NCI-H1417 treated with DMSO at 0.1 percent for 48 hours (cell line): Measurements from ENCODE around the gene VPS35L.
"Not testable (repeated sequence)": the region's sequence is repeated elsewhere in the genome, so short reads cannot be mapped to it uniquely, and the experiment has no call there.

ENCODE experiments used
- DNase-seq: peaks from one replicate; lab custom pipeline; 2025; lab: John Stamatoyannopoulos, UW

The VPS35L gene

DNA sequence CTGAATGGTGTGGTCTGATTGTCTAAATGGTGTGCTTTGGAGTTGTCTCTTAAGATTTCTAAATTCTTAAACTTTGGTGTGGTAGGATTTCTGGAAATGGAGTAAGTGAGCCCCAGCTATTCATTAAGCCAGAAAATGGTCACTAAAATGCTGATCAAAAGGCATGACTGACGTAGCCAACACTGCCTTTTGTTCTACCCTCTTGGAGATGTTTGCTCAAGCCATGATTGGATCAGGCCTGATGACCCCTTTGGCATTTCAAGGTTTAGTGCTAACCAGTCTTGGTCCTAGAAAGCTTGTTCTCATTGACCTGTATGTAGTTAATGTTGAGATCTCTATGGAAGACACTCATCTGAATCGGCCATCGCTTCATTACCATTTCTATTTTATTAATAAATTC is 94.5 kb downstream of the VPS35L start:
- DNase-seq = no peak

DNA sequence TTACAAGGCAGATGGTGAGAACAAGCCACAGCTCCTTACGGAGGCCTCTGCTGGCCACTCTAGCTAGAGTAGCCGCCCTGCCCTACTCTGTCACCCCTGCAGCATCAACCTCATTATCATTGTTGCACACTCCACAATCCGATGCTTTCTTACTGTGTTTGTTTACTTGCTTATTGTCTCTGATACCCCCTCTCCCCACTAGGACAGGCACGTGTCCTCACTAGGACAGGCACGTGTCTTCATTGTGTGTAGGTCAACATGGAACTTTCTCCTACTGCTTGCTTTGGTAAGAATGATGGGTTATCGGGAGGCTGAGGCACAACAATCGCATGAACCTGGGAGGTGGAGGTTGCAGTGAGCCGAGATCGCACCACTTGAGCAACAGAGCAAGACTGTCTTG is 98.6 kb downstream of the VPS35L start:
- DNase-seq = no peak

DNA sequence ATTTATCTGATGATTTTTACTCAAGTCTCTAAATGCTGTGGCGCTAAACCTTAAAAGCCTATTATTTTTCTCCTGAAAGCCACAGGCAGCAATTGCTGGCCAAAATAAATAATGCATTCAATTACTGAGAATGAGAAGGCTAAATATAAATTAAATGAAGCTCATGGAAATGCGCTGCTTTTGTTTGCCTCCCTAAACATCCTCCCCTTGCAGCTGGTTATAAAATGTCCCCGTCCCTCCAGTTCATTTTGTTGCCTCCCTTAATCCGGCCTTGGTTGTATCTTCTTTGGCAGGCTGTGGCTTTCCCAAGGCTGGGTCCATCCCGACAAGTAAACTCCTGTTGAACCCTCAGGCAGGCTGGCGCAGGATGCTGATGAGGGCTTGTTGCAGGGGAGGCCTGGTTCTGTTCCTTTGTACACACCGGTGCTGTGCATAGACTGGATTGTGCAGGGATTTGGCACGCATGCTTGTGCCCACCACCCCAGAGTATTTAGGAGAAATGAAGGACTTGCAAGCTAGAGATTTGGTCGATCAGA is 99.8 kb downstream of the VPS35L start:
- no peak for DNase-seq

GRCh38 chr16:19657831-19658230 is 102.3 kb downstream of the VPS35L start:
- DNase-seq = no peak

- DNase-seq = no peak
These were observed 104.1 kb downstream of the VPS35L start for GRCh38 chr16:19659554-19659953.

- no peak for DNase-seq
These were observed 104.9 kb downstream of the VPS35L start for GRCh38 chr16:19660432-19660831.

DNA sequence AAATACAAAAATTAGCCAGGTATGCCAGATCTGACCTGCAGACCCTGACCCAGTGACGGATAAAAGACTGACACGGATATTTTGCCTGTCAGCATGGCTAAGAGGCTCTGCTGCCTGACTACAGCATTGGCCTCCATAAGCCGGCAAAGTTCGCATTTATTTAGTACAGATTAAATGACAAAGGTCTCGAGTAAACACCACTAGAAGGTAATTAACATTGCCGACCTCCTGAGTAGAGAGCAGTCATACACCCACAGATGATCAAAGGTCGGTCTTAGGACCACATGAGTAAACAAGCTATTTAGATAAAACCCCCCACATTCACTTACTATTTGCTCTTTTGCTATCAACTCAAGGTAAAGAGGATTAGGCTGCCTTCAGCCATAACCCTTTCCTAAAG is 106.8 kb downstream of the VPS35L start:
- no peak for DNase-seq

DNA sequence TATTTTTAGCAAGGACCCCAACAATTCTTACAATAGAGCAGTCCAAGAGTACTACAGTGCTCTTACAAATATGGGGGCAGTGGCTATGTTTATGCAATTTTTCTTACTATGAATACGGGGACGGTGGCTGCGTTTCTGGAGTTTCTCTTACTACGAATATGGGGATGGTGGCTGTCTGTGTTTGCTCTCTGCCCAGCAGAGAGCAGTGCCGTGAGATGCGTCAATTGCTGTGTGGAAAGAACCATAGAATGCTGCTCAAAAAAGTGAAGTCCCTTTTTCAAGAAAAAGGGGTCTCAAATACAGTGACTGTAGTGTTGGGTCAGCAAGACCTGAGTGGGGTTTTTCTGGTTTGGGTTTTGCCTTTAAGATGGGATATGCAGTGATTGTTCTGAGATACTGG is 108.7 kb downstream of the VPS35L start:
- DNase-seq = no peak

- DNase-seq = not testable (repeated sequence)
These were observed 109.8 kb downstream of the VPS35L start for GRCh38 chr16:19665313-19665712.

GRCh38 chr16:19666477-19666876 is 111.0 kb downstream of the VPS35L start:
- no peak for DNase-seq

GRCh38 chr16:19672378-19672777 is 116.9 kb downstream of the VPS35L start:
- DNase-seq = no peak

GRCh38 chr16:19674485-19674884 is 119.0 kb downstream of the VPS35L start:
- no peak for DNase-seq

DNA sequence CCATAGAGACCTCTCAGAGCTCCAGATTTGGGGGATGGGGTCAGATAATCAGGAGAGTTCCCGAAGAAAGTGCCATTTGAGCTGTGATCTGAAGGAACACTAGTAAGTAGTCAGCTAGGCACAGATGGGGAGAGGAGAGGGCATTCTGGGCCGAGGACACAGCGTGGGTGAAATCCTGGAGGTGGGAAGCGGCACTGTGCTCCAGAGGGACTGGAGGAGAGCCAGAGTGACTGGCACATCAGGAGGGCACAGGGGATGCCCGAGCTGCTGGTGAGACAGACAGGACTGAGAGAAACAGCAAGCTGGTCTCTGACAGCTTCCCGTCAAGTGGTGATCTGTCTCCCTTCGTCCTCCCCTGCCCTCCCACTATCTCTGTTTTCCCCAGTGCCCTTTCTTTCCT is 121.9 kb downstream of the VPS35L start:
- DNase-seq = no peak

DNA sequence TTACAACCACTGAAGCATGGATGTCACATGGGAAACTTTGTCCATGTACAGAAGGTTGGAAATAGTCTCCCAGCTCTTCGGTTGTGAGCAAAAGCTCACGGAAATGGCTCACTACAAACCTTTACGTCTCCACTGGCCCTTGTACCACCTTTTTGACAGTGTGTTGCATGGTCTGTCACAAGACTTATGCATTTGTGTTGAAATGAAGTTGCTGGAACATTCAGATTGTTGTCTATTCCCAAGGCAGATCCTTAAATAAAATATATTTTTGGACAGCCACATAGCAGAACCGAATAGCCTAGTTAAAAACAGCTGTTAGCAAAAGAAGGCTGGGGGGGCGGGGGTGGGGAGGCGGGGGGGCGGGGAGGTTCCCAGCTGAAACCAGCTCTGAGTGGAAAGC is 123.3 kb downstream of the VPS35L start:
- DNase-seq = no peak

DNA sequence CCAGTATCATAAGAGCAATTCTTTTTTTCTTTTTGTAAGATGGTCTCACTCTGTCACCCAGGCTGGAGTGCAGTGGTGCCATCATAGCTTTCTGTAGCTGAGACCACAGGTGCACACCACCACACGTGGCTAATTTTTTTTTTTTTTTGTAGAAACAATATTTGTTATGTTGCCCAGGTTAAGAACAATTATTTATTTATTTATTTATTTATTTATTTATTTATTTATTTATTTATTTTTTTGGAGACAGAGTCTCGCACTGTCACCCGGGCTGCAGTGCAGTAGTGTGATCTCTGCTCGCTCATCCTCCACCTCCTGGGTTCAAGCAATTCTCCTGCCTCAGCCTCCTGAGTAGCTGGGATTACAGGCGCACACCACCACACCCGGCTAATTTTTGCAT is 123.8 kb downstream of the VPS35L start:
- DNase-seq = not testable (repeated sequence)

DNA sequence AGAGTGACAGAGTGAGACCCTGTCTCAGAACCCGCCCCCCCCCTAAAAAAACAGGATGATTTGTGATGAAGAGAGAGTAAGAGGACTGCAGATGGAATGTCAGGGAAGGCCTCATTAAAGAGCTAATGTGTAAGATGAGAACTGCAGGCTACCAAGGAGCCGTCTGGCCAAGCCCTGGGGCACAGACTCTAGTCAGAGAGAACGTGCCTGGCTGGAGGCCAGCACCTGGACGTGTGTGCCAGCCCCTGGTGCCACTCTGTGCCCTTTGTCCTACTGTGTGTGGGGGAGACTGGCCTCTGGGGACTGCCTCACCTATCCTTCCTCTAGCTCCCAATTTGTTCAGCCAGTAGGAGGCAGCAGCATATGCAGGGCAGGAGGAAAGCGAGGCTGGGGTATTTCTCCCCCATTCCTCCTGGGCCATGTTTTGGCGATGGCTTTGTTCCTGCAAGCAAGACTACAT is 125.4 kb downstream of the VPS35L start:
- DNase-seq = no peak

DNA sequence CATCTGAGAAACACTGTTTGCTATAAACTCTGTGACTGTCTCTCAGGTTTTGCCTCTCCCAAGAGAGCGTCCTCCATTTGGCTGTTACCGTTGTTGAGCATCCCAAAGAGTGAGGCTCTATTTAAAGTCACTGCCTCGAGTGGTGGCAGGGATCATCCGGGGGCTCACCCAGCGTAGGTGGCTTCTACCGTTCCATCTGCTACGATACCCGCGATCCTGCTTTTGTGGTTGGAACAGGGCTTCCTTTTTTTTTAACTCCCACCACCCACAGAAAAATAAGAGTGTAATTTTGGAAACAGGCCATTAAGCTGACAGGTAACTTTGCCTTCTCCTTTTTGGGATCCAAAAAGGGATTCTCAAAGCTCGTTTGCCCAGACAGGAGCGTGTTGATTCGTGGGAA is 126.1 kb downstream of the VPS35L start:
- no peak for DNase-seq

DNA sequence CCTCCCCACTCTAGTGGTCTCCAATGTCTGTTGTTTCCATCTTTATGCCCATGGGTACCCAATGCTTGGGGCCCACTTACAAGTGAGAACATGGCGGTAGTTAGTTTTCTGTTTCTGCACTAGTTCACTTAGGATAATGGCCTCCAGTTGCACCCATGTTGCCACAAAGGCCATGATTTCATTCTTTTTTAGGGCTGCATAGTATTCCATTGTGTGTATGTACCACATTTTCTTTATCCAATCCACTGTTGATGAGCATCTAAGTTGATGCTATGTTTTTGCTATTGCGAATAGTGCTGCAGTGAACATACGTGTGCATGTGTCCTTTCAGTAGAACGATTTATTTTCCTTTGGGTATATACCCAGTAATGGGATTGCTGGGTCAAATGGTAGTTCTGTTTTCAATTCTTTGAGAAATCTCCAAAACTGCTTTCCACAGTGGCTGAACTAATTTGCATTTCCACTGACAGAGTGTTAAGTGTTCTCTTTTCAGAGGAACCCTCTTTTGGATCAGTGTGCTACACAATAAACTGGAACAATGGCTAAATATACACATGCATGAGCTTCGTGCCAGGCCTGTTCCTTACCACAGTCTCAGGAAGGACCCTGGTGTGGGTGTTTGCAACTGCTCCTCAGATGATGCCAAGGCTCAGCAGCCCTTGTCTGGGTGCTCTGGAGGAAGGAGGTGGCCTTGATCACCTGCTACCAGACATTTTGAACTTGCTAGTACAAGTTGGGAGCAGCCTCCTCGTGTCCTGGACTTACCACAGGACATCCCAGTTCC is 128.1 kb downstream of the VPS35L start:
- DNase-seq = no peak

GRCh38 chr16:19685176-19685575 is 129.7 kb downstream of the VPS35L start:
- no peak for DNase-seq

GRCh38 chr16:19687279-19687678 is 131.8 kb downstream of the VPS35L start:
- no peak for DNase-seq

DNA sequence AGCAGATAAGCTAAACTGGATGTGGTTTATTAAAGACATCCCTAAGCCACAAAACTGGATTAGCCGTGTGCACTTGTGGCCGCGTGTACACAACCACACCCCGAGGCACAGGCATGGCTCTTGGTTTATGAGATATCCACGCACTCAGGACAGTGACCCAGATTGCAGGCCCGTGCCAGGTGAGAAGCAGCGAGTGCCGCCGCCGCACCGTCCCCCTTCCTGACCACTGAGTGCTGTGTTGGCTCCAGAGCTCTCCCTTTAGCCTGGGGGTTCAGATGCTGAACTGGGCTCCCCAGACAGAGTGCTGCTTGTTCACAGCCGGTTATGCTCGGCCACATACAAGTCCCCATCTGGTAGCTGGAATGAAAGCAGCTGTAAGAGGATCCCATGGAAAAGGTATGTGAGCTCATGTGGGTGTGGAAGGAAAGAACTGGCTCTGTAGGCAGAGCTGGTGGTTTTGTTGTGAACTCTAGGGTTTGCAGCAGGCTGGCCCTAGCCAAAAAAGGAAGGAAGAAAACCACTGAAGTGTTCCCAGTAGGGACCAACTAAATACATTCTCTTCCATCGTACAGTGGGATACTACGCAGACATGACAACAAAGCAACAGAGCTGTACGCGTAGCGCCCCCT is 133.0 kb downstream of the VPS35L start:
- DNase-seq = no peak

- DNase-seq = no peak
These were observed 133.8 kb downstream of the VPS35L start for GRCh38 chr16:19689342-19689741.

DNA sequence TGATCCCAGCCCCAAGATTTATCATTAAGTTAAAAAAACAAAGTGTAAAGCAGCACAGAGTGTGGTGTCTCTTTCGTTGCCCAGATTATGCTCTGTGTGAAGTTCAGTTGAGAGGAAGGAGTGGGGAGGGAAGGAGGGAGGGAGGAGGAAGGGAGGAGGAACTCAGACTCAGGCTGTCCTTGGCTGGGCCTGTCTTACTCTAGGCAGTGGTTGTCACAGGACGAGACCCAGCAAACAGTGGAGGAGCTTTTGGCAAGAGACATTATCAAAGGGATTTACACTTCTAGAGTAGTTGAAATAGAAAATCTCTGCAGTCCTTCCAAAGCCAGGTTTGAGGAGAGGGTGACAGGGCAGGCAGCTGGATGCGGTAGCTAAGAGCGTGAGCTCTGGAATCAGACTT is 134.7 kb downstream of the VPS35L start:
- DNase-seq = no peak
